ENCODE data around the gene ATIC.
"Not testable (repeated sequence)": the region's sequence is repeated elsewhere in the genome, so short reads cannot be mapped to it uniquely, and the experiment has no call there.

Gene ATIC

GRCh38 chr2:215316336-215316735 is 4.5 kb downstream of the ATIC start:
- no peak for DNase-seq

GRCh38 chr2:215319500-215319899 is 7.6 kb downstream of the ATIC start:
- no peak for DNase-seq

GRCh38 chr2:215320102-215320501 is 8.2 kb downstream of the ATIC start:
- DNase-seq, result no peak

- DNase-seq, result no peak
These were observed 8.8 kb downstream of the ATIC start for GRCh38 chr2:215320679-215321078.

- DNase-seq, result no peak
These were observed 13.0 kb downstream of the ATIC start for GRCh38 chr2:215324811-215325210.

- no peak for DNase-seq
These were observed 16.2 kb downstream of the ATIC start for GRCh38 chr2:215328066-215328465.

- no peak for DNase-seq
These were observed 21.2 kb downstream of the ATIC start for GRCh38 chr2:215332872-215333595.

GRCh38 chr2:215338883-215339679 is 27.2 kb downstream of the ATIC start:
- DNase-seq, result no peak

- DNase-seq, result no peak
These were observed 36.0 kb downstream of the ATIC start for GRCh38 chr2:215347878-215348277.

GRCh38 chr2:215352602-215353001 is 40.7 kb downstream of the ATIC start:
- no peak for DNase-seq

GRCh38 chr2:215354771-215355695 is 43.2 kb downstream of the ATIC start:
- DNase-seq, result no peak

- no peak for DNase-seq
These were observed 43.9 kb downstream of the ATIC start for GRCh38 chr2:215355801-215356200.

- DNase-seq, result no peak
These were observed 44.6 kb downstream of the ATIC start for GRCh38 chr2:215356334-215356947.

GRCh38 chr2:215356948-215357461 is 45.1 kb downstream of the ATIC start:
- no peak for DNase-seq

- DNase-seq, result no peak
These were observed 45.8 kb downstream of the ATIC start for GRCh38 chr2:215357660-215358059.

- no peak for DNase-seq
These were observed 46.5 kb downstream of the ATIC start for GRCh38 chr2:215358312-215358845.

GRCh38 chr2:215358891-215359575 is 47.2 kb downstream of the ATIC start:
- DNase-seq, result no peak

- DNase-seq, result no peak
These were observed 47.7 kb downstream of the ATIC start for GRCh38 chr2:215359576-215359922.

GRCh38 chr2:215360059-215360458 is 48.2 kb downstream of the ATIC start:
- not testable (repeated sequence) for DNase-seq

GRCh38 chr2:215360596-215360995 is 48.7 kb downstream of the ATIC start:
- no peak for DNase-seq

GRCh38 chr2:215361211-215361875 is 49.5 kb downstream of the ATIC start:
- no peak for DNase-seq
